ENCODE results near the gene ERC2. TPM values are rescaled to one million over a fixed set of nuclear protein-coding genes. Genes with fewer than 3 reads are reported as not detected.

Gene ERC2
- total RNA-seq, 1 donor from 2014 or later: 32.5 TPM

DNA sequence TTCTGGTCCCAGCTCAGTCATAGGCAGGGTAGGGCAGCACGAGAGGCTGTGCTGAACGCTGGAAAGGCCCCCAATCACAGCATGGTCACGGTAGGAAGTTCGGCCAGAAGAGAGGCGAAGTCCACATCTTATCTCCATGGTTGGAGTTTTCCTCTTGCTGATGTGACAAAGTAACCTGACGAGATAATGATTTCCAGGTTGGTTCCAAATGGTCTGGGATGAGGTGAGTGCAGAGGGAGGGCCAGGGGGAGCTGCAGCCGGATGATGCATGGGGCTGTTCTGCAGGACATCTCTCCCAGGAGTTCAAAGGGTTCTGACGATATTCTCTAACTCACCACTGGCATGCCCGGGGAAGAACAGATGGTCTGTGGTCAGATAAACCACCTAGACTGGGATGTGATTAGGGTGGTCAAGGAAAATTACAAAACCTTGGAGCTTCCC is 898.0 kb downstream of the ERC2 start:
- DNase-seq (ENCODE audit: low spot score, unreplicated experiment): no peak
- Mint-ChIP-seq H3K27me3 (peaks cover 7% of the 10 kb centered on the region), H3K36me3 (ENCODE audit: insufficient read depth) (no peaks in the 10 kb centered on the region), H3K9me3 (ENCODE audit: low read depth) (no peaks in the 10 kb centered on the region), H3K4me3 (ENCODE audit: low read depth) (no peak overlapping the region), H3K27ac (no peak overlapping the region), H3K4me1 (ENCODE audit: low read depth) (peaks cover 12% of the 10 kb centered on the region)
- TF ChIP-seq, protein P1, sequence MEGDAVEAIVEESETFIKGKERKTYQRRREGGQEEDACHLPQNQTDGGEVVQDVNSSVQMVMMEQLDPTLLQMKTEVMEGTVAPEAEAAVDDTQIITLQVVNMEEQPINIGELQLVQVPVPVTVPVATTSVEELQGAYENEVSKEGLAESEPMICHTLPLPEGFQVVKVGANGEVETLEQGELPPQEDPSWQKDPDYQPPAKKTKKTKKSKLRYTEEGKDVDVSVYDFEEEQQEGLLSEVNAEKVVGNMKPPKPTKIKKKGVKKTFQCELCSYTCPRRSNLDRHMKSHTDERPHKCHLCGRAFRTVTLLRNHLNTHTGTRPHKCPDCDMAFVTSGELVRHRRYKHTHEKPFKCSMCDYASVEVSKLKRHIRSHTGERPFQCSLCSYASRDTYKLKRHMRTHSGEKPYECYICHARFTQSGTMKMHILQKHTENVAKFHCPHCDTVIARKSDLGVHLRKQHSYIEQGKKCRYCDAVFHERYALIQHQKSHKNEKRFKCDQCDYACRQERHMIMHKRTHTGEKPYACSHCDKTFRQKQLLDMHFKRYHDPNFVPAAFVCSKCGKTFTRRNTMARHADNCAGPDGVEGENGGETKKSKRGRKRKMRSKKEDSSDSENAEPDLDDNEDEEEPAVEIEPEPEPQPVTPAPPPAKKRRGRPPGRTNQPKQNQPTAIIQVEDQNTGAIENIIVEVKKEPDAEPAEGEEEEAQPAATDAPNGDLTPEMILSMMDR (IDR thresholded peaks at IDR 0.05; ENCODE audit: unreplicated experiment): no peak

DNA sequence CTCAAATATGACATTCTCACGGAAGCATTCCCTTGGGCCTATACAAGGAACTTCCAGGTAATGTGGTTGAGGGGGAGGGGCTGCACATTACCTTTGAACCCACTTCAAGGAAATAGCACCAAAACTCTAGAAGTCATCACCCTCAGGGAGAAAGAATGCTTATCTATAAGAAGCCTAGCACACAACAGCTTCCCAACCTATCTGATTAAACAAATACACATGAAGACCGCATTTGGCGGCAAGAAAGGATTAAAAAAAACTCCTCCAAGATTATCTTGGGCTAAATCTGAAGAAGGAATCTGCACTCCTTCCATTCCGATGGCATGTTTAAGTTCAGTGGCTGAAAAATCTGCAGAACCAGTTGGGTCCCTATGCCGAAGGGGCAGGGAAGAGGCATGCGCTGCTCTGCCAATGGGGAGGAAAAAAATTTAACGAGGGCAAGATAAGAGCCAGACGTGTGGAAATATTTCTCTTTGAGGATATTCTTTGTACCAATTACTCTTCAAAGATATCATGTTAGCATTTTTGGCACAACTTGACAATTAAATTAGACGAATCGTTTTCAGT is 899.2 kb downstream of the ERC2 start:
- peaks cover 12% of the 10 kb centered on the region for H3K4me1 Mint-ChIP-seq (ENCODE audit: low read depth)
- no peak overlapping the region for H3K4me3 Mint-ChIP-seq (ENCODE audit: low read depth)
- no peaks in the 10 kb centered on the region for H3K36me3 Mint-ChIP-seq (ENCODE audit: insufficient read depth)
- H3K27me3 Mint-ChIP-seq: peaks cover 7% of the 10 kb centered on the region
- TF ChIP-seq, protein P1 (IDR thresholded peaks at IDR 0.05; ENCODE audit: unreplicated experiment): no peak
- no peak for DNase-seq (ENCODE audit: low spot score, unreplicated experiment)
- H3K27ac Mint-ChIP-seq: peak overlapping the region; percentile 25
- no peaks in the 10 kb centered on the region for H3K9me3 Mint-ChIP-seq (ENCODE audit: low read depth)

DNA sequence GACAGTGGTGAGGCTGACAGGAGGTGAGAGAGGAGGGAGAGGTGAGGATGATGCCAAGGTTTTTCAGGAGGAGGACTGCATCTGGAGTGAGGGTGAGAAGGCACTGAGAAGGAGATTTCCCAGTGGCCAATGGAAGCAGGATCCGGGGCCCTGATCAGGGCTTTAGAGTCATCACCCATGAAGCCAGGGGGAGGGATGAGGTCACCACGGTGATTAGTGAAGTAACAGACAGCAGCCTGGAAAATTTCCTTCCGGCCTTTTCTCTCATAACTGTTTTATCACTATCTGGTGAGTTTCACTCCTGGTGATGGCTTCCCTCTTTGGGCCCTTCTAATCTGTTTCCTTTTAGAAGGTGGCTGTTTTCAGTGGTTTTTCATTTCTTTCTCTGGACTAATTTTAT is 900.7 kb downstream of the ERC2 start:
- no peak for DNase-seq (ENCODE audit: low spot score, unreplicated experiment)
- Mint-ChIP-seq H3K27ac (no peak overlapping the region), H3K27me3 (peaks cover 7% of the 10 kb centered on the region), H3K4me1 (ENCODE audit: low read depth) (peaks cover 12% of the 10 kb centered on the region), H3K4me3 (ENCODE audit: low read depth) (no peak overlapping the region), H3K36me3 (ENCODE audit: insufficient read depth) (no peaks in the 10 kb centered on the region), H3K9me3 (ENCODE audit: low read depth) (no peaks in the 10 kb centered on the region)
- TF ChIP-seq, protein P1 (IDR thresholded peaks at IDR 0.05; ENCODE audit: unreplicated experiment): no peak

DNA sequence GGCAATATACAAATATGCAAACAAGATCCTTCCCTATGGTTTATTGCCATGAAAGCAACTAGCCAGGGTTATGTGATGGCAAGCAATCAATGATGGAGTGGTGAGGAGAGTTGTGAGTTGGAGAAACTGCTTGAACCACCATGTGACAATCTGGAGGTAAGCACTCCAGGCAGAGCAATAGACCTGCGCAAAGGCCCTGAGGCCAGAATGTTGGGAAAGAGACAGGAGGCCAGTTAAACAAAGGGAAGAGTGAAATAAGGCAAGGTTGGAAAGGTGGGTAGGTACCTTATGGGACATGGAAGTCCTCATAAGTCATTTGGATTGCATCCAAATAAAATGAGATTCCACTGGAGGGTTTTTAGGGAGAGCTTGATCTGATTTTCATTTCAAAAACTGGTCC is 901.1 kb downstream of the ERC2 start:
- DNase-seq (ENCODE audit: low spot score, unreplicated experiment): no peak
- H3K4me3 Mint-ChIP-seq (ENCODE audit: low read depth): no peak overlapping the region
- peaks cover 12% of the 10 kb centered on the region for H3K4me1 Mint-ChIP-seq (ENCODE audit: low read depth)

DNA sequence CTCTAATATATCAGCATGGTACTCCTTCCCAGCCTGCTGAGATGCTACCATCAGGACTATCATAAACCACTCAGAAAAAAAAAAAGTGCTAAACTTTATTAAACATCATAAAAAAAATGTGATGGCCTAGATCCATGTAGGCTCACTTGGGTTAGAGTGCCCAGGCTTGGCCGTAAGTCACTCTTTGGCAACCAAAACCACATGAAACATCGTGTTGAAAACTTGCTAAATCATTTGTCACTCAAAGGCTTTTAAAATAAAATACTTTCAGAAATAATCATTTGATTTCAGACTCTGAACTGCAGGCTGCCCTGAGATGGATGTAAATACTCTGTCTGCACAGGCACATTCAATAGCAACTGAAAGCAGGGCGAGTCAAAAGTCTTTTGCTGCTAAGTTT is 902.7 kb downstream of the ERC2 start:
- TF ChIP-seq, protein P1 (IDR thresholded peaks at IDR 0.05; ENCODE audit: unreplicated experiment): no peak
- H3K9me3 Mint-ChIP-seq (ENCODE audit: low read depth): no peaks in the 10 kb centered on the region
- DNase-seq (ENCODE audit: low spot score, unreplicated experiment): no peak
- H3K4me3 Mint-ChIP-seq (ENCODE audit: low read depth): no peak overlapping the region
- peaks cover 3% of the 10 kb centered on the region for H3K27me3 Mint-ChIP-seq
- no peaks in the 10 kb centered on the region for H3K36me3 Mint-ChIP-seq (ENCODE audit: insufficient read depth)
- no peak overlapping the region for H3K27ac Mint-ChIP-seq
- peaks cover 8% of the 10 kb centered on the region for H3K4me1 Mint-ChIP-seq (ENCODE audit: low read depth)

More for the DNA sequence above, 901.1 kb downstream of the ERC2 start:
- Mint-ChIP-seq H3K36me3 (ENCODE audit: insufficient read depth) (no peaks in the 10 kb centered on the region), H3K27me3 (peaks cover 7% of the 10 kb centered on the region), H3K9me3 (ENCODE audit: low read depth) (no peaks in the 10 kb centered on the region), H3K27ac (no peak overlapping the region)
- TF ChIP-seq, protein P1 (IDR thresholded peaks at IDR 0.05; ENCODE audit: unreplicated experiment): no peak
